Activated T-helper 2 cell treated with anti-CD3 and anti-CD28 coated beads, Interferon-gamma antibody, Interleukin-2, Interleukin-4, amounts not matched to agents 10 μg/mL and 5 μg/mL and 100 μg/mL, durations not matched to agents 14 hours and 24 hours and 36 hours (primary cell): ENCODE results near the gene COLQ. TPM values are rescaled to one million over a fixed set of nuclear protein-coding genes. Genes with fewer than 3 reads are reported as not detected.

Experiments
- DNase-seq: peaks from one replicate; pipeline ENCODE4 v3.0.0; 2021; ENCODE audit warnings: low spot score
- H3K27ac Mint-ChIP-seq: one replicate; pipeline ENCODE4 v1.8.0; 2021; ENCODE audit warnings: mixed read lengths
- H3K27me3 Mint-ChIP-seq: one replicate; pipeline ENCODE4 v1.8.0; 2021; ENCODE audit warnings: low read depth, mixed read lengths
- H3K36me3 Mint-ChIP-seq: one replicate; pipeline ENCODE4 v1.8.0; 2021; ENCODE audit warnings: low read depth, mixed read lengths
- H3K4me1 Mint-ChIP-seq: one replicate; pipeline ENCODE4 v1.8.0; 2021; ENCODE audit warnings: low read depth, mixed read lengths
- H3K4me3 Mint-ChIP-seq: one replicate; pipeline ENCODE4 v1.8.0; 2021; ENCODE audit warnings: low read depth, mild to moderate bottlenecking, moderate library complexity, mixed read lengths
- H3K9me3 Mint-ChIP-seq: one replicate; pipeline ENCODE4 v1.8.0; 2021; ENCODE audit warnings: mixed read lengths
- intact Hi-C: fragments of 100-400 bp; cut with micrococcal nuclease; formaldehyde crosslinking; loops from one replicate; pipeline ENCODE4 v1.15.1; 2023
- total RNA-seq: library from RNA; stranded (reverse); gene quantifications from 2 replicates; pipeline ENCODE4 v1.2.3, GENCODE V29; 2022

COLQ gene
- total RNA-seq, 1 donor from 2014 or later = 2.1 TPM

- H3K9me3 Mint-ChIP-seq = peaks cover 4% of the 10 kb centered on the region
- intact Hi-C loops = no loop called here
- H3K4me3 Mint-ChIP-seq = no peak overlapping the region
- H3K27ac Mint-ChIP-seq = no peak overlapping the region
- peaks cover 21% of the 10 kb centered on the region for H3K27me3 Mint-ChIP-seq
- no peaks in the 10 kb centered on the region for H3K4me1 Mint-ChIP-seq
- no peaks in the 10 kb centered on the region for H3K36me3 Mint-ChIP-seq
- no peak for DNase-seq
Observed at GRCh38 chr3:15479400-15480224, 41.9 kb downstream of the COLQ start.

GRCh38 chr3:15478640-15478979 lies 42.9 kb downstream of the COLQ start:
- DNase-seq = no peak
- H3K9me3 Mint-ChIP-seq = peaks cover 4% of the 10 kb centered on the region

GRCh38 chr3:15477951-15478639 lies 43.4 kb downstream of the COLQ start:
- intact Hi-C loops = no loop called here
- Mint-ChIP-seq H3K27me3 (peaks cover 14% of the 10 kb centered on the region), H3K9me3 (peaks cover 4% of the 10 kb centered on the region)

More at GRCh38 chr3:15478640-15478979, 42.9 kb downstream of the COLQ start:
- Mint-ChIP-seq H3K27me3 (peaks cover 19% of the 10 kb centered on the region), H3K36me3 (no peaks in the 10 kb centered on the region), H3K27ac (no peak overlapping the region), H3K4me3 (no peak overlapping the region), H3K4me1 (no peaks in the 10 kb centered on the region)
- intact Hi-C loops = no loop called here

GRCh38 chr3:15476378-15476777 lies 45.1 kb downstream of the COLQ start:
- Mint-ChIP-seq H3K4me1 (no peaks in the 10 kb centered on the region), H3K4me3 (no peak overlapping the region)
- no peak for DNase-seq

More at GRCh38 chr3:15477951-15478639, 43.4 kb downstream of the COLQ start:
- no peak overlapping the region for H3K4me3 Mint-ChIP-seq
- H3K36me3 Mint-ChIP-seq = no peaks in the 10 kb centered on the region
- no peaks in the 10 kb centered on the region for H3K4me1 Mint-ChIP-seq
- DNase-seq = no peak
- H3K27ac Mint-ChIP-seq = no peak overlapping the region

GRCh38 chr3:15475161-15475560 lies 46.3 kb downstream of the COLQ start:
- no peak for DNase-seq
- intact Hi-C loops = no loop called here
- Mint-ChIP-seq H3K4me3 (no peak overlapping the region), H3K9me3 (no peaks in the 10 kb centered on the region), H3K27me3 (peaks cover 5% of the 10 kb centered on the region), H3K4me1 (no peaks in the 10 kb centered on the region), H3K27ac (no peak overlapping the region), H3K36me3 (no peaks in the 10 kb centered on the region)

More at GRCh38 chr3:15476378-15476777, 45.1 kb downstream of the COLQ start:
- intact Hi-C loops = no loop called here
- Mint-ChIP-seq H3K27ac (no peak overlapping the region), H3K27me3 (peaks cover 4% of the 10 kb centered on the region), H3K36me3 (no peaks in the 10 kb centered on the region), H3K9me3 (peaks cover 4% of the 10 kb centered on the region)

- no peak for DNase-seq
- intact Hi-C loops = no loop called here
- Mint-ChIP-seq H3K4me3 (no peak overlapping the region), H3K9me3 (no peaks in the 10 kb centered on the region), H3K27ac (no peak overlapping the region), H3K36me3 (no peaks in the 10 kb centered on the region), H3K27me3 (peaks cover 5% of the 10 kb centered on the region), H3K4me1 (no peaks in the 10 kb centered on the region)
Observed at GRCh38 chr3:15471861-15472260, 49.6 kb downstream of the COLQ start.

GRCh38 chr3:15470849-15471248 lies 50.7 kb downstream of the COLQ start:
- Mint-ChIP-seq H3K4me3 (no peak overlapping the region), H3K27me3 (peaks cover 5% of the 10 kb centered on the region), H3K9me3 (no peaks in the 10 kb centered on the region), H3K36me3 (no peaks in the 10 kb centered on the region), H3K4me1 (no peaks in the 10 kb centered on the region), H3K27ac (no peak overlapping the region)
- no peak for DNase-seq
- intact Hi-C loops = no loop called here

- no peak for DNase-seq
- H3K9me3 Mint-ChIP-seq = no peaks in the 10 kb centered on the region
- H3K4me1 Mint-ChIP-seq = no peaks in the 10 kb centered on the region
- peaks cover 5% of the 10 kb centered on the region for H3K27me3 Mint-ChIP-seq
- intact Hi-C loops = no loop called here
- H3K27ac Mint-ChIP-seq = no peak overlapping the region
- no peak overlapping the region for H3K4me3 Mint-ChIP-seq
- H3K36me3 Mint-ChIP-seq = no peaks in the 10 kb centered on the region
Observed at GRCh38 chr3:15470261-15470660, 51.2 kb downstream of the COLQ start.

- peaks cover 5% of the 10 kb centered on the region for H3K27me3 Mint-ChIP-seq
- no peaks in the 10 kb centered on the region for H3K9me3 Mint-ChIP-seq
- H3K36me3 Mint-ChIP-seq = no peaks in the 10 kb centered on the region
- H3K4me3 Mint-ChIP-seq = no peak overlapping the region
- DNase-seq = no peak
- peaks cover 4% of the 10 kb centered on the region for H3K4me1 Mint-ChIP-seq
- no peak overlapping the region for H3K27ac Mint-ChIP-seq
- intact Hi-C loops = no loop called here
Observed at GRCh38 chr3:15467227-15468181, 54.0 kb downstream of the COLQ start.

- intact Hi-C loops = no loop called here
- no peak for DNase-seq
- Mint-ChIP-seq H3K27me3 (no peaks in the 10 kb centered on the region), H3K4me3 (no peak overlapping the region), H3K27ac (no peak overlapping the region), H3K4me1 (peaks cover 14% of the 10 kb centered on the region), H3K9me3 (no peaks in the 10 kb centered on the region), H3K36me3 (no peaks in the 10 kb centered on the region)
Observed at GRCh38 chr3:15465876-15466585, 55.5 kb downstream of the COLQ start.

- Mint-ChIP-seq H3K36me3 (no peaks in the 10 kb centered on the region), H3K4me1 (peaks cover 19% of the 10 kb centered on the region), H3K27ac (no peak overlapping the region), H3K4me3 (no peak overlapping the region), H3K27me3 (no peaks in the 10 kb centered on the region), H3K9me3 (no peaks in the 10 kb centered on the region)
- no peak for DNase-seq
- intact Hi-C loops = no loop called here
Observed at GRCh38 chr3:15462451-15462850, 59.1 kb downstream of the COLQ start.

- Mint-ChIP-seq H3K4me3 (no peak overlapping the region), H3K27me3 (no peaks in the 10 kb centered on the region), H3K4me1 (peaks cover 19% of the 10 kb centered on the region), H3K9me3 (no peaks in the 10 kb centered on the region), H3K36me3 (no peaks in the 10 kb centered on the region), H3K27ac (no peak overlapping the region)
- intact Hi-C loops = no loop called here
- DNase-seq = no peak
Observed at GRCh38 chr3:15460891-15461531, 60.5 kb downstream of the COLQ start.
